Fibroblast of lung (primary cell): ENCODE measurements around the gene AGAP1.

Source experiments
- EZH2 ChIP-seq: IDR thresholded peaks from 2 replicates; pipeline ENCODE4 v1.5.1; 2012; ENCODE audit warnings: low read length, control low read depth, mild to moderate bottlenecking; ENCODE audit errors: missing control alignments
- TF ChIP-seq, protein P1 (sequence below), 2 donors: IDR thresholded peaks in 1 of 2; conservative IDR thresholded peaks in 1 of 2; 1 replicate in 1 of 2; 2 replicates in 1 of 2; pipeline ENCODE4 v1.5.1; 2011 to 2012; ENCODE audit warnings: low read length in 2 of 2, control low read depth in 1 of 2, inconsistent platforms in 1 of 2, low read depth in 1 of 2, mild to moderate bottlenecking in 1 of 2

DNA sequence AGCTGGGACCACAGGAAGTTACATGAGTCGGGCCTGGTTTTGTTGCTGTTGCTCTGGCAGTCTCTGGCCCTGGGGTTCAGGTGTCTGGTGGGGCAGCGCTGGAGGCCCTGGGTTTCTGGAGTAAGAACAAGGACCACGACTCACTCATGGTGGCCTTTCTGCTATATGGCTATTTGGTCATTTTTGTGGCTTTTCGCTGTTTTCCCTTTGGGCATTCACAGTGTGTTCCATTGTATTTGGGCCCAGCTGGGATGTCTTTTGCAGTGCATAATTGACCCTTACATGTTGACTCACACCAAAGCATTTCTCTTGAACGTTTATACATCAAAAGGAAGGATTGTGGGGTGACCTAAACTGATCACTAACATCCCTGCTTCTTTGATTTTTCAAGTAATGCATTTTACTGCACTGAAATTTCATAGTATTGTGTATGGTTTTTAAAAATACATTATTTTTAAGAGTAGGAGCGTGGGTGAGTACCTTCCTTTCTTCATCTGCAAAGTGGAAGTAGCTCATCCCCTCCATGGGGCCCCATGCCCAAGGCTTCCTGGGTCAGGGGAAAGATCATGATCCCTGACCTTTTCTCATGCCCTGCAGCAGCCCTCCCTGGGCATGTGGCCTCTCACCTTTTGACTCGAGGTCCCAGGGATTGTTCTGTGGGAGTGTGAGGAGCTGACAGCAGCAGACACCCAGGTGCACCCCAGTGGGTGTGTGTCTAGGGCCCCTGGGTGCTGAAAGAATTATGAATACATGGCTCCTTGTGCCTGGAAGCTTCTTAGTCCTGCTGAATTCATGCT lies 225.5 kb downstream of the AGAP1 start:
- TF ChIP-seq, protein P1, sequence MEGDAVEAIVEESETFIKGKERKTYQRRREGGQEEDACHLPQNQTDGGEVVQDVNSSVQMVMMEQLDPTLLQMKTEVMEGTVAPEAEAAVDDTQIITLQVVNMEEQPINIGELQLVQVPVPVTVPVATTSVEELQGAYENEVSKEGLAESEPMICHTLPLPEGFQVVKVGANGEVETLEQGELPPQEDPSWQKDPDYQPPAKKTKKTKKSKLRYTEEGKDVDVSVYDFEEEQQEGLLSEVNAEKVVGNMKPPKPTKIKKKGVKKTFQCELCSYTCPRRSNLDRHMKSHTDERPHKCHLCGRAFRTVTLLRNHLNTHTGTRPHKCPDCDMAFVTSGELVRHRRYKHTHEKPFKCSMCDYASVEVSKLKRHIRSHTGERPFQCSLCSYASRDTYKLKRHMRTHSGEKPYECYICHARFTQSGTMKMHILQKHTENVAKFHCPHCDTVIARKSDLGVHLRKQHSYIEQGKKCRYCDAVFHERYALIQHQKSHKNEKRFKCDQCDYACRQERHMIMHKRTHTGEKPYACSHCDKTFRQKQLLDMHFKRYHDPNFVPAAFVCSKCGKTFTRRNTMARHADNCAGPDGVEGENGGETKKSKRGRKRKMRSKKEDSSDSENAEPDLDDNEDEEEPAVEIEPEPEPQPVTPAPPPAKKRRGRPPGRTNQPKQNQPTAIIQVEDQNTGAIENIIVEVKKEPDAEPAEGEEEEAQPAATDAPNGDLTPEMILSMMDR (conservative IDR thresholded peaks at IDR 0.05 in 1 of 2, IDR thresholded peaks at IDR 0.05 in 1 of 2; ENCODE audit: low read depth in 1 of 2, low read length in 2 of 2) = no peak
- TF ChIP-seq EZH2 = no peak
